HUES6 (cell line): ENCODE data around the gene TMEM138.

Experiments
- H3K27ac ChIP-seq: 2 replicates; pipeline ENCODE4 v1.7.0; 2013; ENCODE audit warnings: low read depth, mild to moderate bottlenecking, low read length, inconsistent platforms
- H3K27me3 ChIP-seq: 2 replicates; pipeline ENCODE4 v1.6.1; 2013; ENCODE audit warnings: low read length; ENCODE audit not compliant: control insufficient read depth, insufficient read depth
- H3K36me3 ChIP-seq: 2 replicates; pipeline ENCODE4 v1.6.1; 2013; ENCODE audit warnings: low read length; ENCODE audit not compliant: control insufficient read depth, insufficient read depth
- H3K4me1 ChIP-seq: 2 replicates; pipeline ENCODE4 v1.6.1; 2013; ENCODE audit warnings: low read length; ENCODE audit not compliant: control insufficient read depth, insufficient read depth
- H3K4me3 ChIP-seq: 2 replicates; pipeline ENCODE4 v1.5.1; 2013; ENCODE audit warnings: low read depth, low read length
- H3K9ac ChIP-seq: one replicate; pipeline ENCODE4 v1.6.1; 2013; ENCODE audit warnings: mild to moderate bottlenecking, low read length
- H3K9me3 ChIP-seq: 2 replicates; pipeline ENCODE4 v1.6.1; 2013; ENCODE audit warnings: low read depth, low read length; ENCODE audit not compliant: control insufficient read depth, insufficient read depth

TMEM138 gene

GRCh38 chr11:61333550-61334433 lies 28.4 kb upstream of the TMEM138 start:
- H3K9ac ChIP-seq, result peak overlapping the region; percentile 96
- peak overlapping the region; percentile 89 for H3K4me3 ChIP-seq
- H3K4me1 ChIP-seq, result peaks cover 32% of the 10 kb centered on the region
- H3K27ac ChIP-seq, result peak overlapping the region; percentile 86
- no peaks in the 10 kb centered on the region for H3K9me3 ChIP-seq
- H3K27me3 ChIP-seq, result no peaks in the 10 kb centered on the region
- H3K36me3 ChIP-seq, result peaks cover 31% of the 10 kb centered on the region

- Histone ChIP-seq H3K9ac (peak overlapping the region; percentile 96), H3K27me3 (no peaks in the 10 kb centered on the region), H3K4me1 (peaks cover 32% of the 10 kb centered on the region), H3K4me3 (0 out of 2 replicates have a peak overlapping the region, but pooled peaks have one; percentile 89), H3K27ac (no peak overlapping the region), H3K36me3 (peaks cover 30% of the 10 kb centered on the region), H3K9me3 (no peaks in the 10 kb centered on the region)
Measured at GRCh38 chr11:61334434-61335354, 27.5 kb upstream of the TMEM138 start.

GRCh38 chr11:61335355-61335710 lies 26.8 kb upstream of the TMEM138 start:
- Histone ChIP-seq H3K27ac (no peak overlapping the region), H3K36me3 (peaks cover 23% of the 10 kb centered on the region), H3K4me1 (peaks cover 32% of the 10 kb centered on the region), H3K4me3 (no peak overlapping the region), H3K27me3 (no peaks in the 10 kb centered on the region), H3K9ac (no peak overlapping the region), H3K9me3 (no peaks in the 10 kb centered on the region)

- H3K27me3 ChIP-seq, result no peaks in the 10 kb centered on the region
- no peak overlapping the region for H3K4me3 ChIP-seq
- peak overlapping the region; percentile 40 for H3K9ac ChIP-seq
Measured at GRCh38 chr11:61336171-61336935, 25.8 kb upstream of the TMEM138 start.

GRCh38 chr11:61337706-61338470 lies 24.3 kb upstream of the TMEM138 start:
- Histone ChIP-seq H3K9ac (no peak overlapping the region), H3K9me3 (no peaks in the 10 kb centered on the region), H3K27me3 (no peaks in the 10 kb centered on the region), H3K36me3 (peaks cover 27% of the 10 kb centered on the region), H3K27ac (no peak overlapping the region), H3K4me3 (no peak overlapping the region), H3K4me1 (peaks cover 23% of the 10 kb centered on the region; the same call in 1 of the 2 replicates)

More at GRCh38 chr11:61336171-61336935, 25.8 kb upstream of the TMEM138 start:
- peaks cover 30% of the 10 kb centered on the region for H3K4me1 ChIP-seq
- H3K9me3 ChIP-seq, result no peaks in the 10 kb centered on the region
- H3K36me3 ChIP-seq, result peaks cover 20% of the 10 kb centered on the region
- no peak overlapping the region; the same call in 1 of the 2 replicates for H3K27ac ChIP-seq

- Histone ChIP-seq H3K9me3 (no peaks in the 10 kb centered on the region), H3K4me3 (no peak overlapping the region), H3K27me3 (no peaks in the 10 kb centered on the region), H3K4me1 (peaks cover 18% of the 10 kb centered on the region; the same call in 1 of the 2 replicates), H3K9ac (no peak overlapping the region), H3K36me3 (peaks cover 36% of the 10 kb centered on the region), H3K27ac (no peak overlapping the region)
Measured at GRCh38 chr11:61338783-61339489, 23.2 kb upstream of the TMEM138 start.

GRCh38 chr11:61339490-61339878 lies 22.7 kb upstream of the TMEM138 start:
- Histone ChIP-seq H3K9me3 (no peaks in the 10 kb centered on the region), H3K9ac (no peak overlapping the region), H3K27ac (no peak overlapping the region), H3K4me1 (peaks cover 14% of the 10 kb centered on the region; the same call in 1 of the 2 replicates), H3K4me3 (no peak overlapping the region), H3K36me3 (peaks cover 40% of the 10 kb centered on the region), H3K27me3 (no peaks in the 10 kb centered on the region)

- Histone ChIP-seq H3K9me3 (no peaks in the 10 kb centered on the region), H3K9ac (no peak overlapping the region), H3K4me1 (peaks cover under 1% of the 10 kb centered on the region; the same call in 1 of the 2 replicates), H3K36me3 (peaks cover 52% of the 10 kb centered on the region), H3K4me3 (no peak overlapping the region), H3K27ac (no peak overlapping the region), H3K27me3 (no peaks in the 10 kb centered on the region)
Measured at GRCh38 chr11:61340979-61341378, 21.2 kb upstream of the TMEM138 start.

- Histone ChIP-seq H3K27ac (no peak overlapping the region), H3K27me3 (no peaks in the 10 kb centered on the region), H3K4me1 (no peaks in the 10 kb centered on the region), H3K4me3 (no peak overlapping the region), H3K36me3 (peaks cover 56% of the 10 kb centered on the region), H3K9me3 (no peaks in the 10 kb centered on the region), H3K9ac (no peak overlapping the region)
Measured at GRCh38 chr11:61341706-61342105, 20.5 kb upstream of the TMEM138 start.
